ENCODE data around the gene FANK1.

The FANK1 gene

DNA sequence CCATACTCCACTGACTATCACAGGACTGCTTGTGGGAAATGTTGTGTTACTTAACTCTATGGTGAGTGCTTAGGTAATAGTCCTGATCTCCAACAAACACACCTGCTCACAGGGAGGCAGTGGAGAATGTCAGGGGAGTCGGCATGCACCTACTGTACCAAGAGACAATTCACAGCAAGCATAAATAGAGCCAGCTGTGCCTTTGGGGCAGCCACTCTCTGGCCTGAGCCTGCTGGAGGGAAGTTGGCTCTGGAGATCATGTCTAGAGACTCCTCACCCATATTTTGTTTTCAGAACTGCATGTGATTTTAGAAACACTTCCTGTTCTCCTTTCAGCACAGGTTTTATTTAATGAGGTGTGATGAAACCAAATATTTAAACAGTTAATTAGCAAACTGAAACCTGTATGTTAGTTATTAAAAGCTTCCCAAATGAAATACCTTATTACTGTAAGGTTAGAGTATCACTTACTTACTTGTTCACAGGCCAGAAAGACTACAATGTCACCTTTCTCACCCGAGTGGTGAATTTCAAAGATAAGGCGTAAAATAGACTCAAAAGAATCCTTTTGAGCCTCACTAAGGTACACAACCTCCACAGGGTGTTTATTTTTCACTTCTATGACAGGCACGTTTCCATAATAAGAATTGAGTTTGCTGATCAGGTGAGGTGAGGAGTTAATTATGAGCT is 37.1 kb upstream of the FANK1 start:
- Histone ChIP-seq H3K4me3 (replicated peaks; ENCODE audit: insufficient read depth, low read length) (no peak overlapping the region), H3K27me3 (ENCODE audit: insufficient read depth, poor library complexity, severe bottlenecking) (no peaks in the 10 kb centered on the region), H3K27ac (replicated peaks) (no peak overlapping the region)
- TF ChIP-seq SPI1 (IDR thresholded peaks at IDR 0.05; ENCODE audit: borderline replicate concordance, low read depth), result peak; percentile 21; the same call in 1 of the 2 replicates
- TF ChIP-seq, protein P1, sequence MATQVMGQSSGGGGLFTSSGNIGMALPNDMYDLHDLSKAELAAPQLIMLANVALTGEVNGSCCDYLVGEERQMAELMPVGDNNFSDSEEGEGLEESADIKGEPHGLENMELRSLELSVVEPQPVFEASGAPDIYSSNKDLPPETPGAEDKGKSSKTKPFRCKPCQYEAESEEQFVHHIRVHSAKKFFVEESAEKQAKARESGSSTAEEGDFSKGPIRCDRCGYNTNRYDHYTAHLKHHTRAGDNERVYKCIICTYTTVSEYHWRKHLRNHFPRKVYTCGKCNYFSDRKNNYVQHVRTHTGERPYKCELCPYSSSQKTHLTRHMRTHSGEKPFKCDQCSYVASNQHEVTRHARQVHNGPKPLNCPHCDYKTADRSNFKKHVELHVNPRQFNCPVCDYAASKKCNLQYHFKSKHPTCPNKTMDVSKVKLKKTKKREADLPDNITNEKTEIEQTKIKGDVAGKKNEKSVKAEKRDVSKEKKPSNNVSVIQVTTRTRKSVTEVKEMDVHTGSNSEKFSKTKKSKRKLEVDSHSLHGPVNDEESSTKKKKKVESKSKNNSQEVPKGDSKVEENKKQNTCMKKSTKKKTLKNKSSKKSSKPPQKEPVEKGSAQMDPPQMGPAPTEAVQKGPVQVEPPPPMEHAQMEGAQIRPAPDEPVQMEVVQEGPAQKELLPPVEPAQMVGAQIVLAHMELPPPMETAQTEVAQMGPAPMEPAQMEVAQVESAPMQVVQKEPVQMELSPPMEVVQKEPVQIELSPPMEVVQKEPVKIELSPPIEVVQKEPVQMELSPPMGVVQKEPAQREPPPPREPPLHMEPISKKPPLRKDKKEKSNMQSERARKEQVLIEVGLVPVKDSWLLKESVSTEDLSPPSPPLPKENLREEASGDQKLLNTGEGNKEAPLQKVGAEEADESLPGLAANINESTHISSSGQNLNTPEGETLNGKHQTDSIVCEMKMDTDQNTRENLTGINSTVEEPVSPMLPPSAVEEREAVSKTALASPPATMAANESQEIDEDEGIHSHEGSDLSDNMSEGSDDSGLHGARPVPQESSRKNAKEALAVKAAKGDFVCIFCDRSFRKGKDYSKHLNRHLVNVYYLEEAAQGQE (IDR thresholded peaks at IDR 0.05; ENCODE audit: insufficient replicate concordance, low read depth), result no peak
- no peak for DNase-seq (ENCODE audit: low read depth in 1 of 2, low spot score in 1 of 2)

DNA sequence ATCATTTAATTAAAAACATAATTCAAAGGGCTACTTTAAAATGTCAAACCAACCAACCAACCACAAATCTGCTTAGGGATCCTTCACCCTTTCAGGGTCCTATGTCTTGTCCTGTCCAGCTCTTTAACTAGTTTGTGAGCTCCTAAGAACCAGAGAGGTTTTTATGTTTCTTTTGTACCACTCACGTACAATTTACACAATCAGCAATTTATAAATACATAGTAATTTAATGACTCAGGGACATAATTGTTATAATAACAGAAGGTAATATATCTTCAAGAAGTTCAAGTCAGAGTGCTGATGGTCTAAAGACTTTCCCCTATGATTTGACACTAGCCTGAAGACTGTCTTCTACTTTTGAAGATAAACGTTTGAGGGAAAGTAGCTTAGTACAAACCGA is 31.2 kb upstream of the FANK1 start:
- no peak overlapping the region for H3K27ac ChIP-seq (replicated peaks)
- no peak overlapping the region for H3K4me3 ChIP-seq (replicated peaks; ENCODE audit: insufficient read depth, low read length)
- no peaks in the 10 kb centered on the region for H3K27me3 ChIP-seq (ENCODE audit: insufficient read depth, poor library complexity, severe bottlenecking)
- TF ChIP-seq GABPA (IDR thresholded peaks at IDR 0.05; ENCODE audit: low read depth) (no peak), SPI1 (IDR thresholded peaks at IDR 0.05; ENCODE audit: borderline replicate concordance, low read depth) (no peak), POLR2AphosphoS5 (IDR thresholded peaks at IDR 0.05; ENCODE audit: low read depth) (no peak)
- TF ChIP-seq, protein P1 (IDR thresholded peaks at IDR 0.05; ENCODE audit: insufficient replicate concordance, low read depth), result no peak
- TF ChIP-seq, protein P2, sequence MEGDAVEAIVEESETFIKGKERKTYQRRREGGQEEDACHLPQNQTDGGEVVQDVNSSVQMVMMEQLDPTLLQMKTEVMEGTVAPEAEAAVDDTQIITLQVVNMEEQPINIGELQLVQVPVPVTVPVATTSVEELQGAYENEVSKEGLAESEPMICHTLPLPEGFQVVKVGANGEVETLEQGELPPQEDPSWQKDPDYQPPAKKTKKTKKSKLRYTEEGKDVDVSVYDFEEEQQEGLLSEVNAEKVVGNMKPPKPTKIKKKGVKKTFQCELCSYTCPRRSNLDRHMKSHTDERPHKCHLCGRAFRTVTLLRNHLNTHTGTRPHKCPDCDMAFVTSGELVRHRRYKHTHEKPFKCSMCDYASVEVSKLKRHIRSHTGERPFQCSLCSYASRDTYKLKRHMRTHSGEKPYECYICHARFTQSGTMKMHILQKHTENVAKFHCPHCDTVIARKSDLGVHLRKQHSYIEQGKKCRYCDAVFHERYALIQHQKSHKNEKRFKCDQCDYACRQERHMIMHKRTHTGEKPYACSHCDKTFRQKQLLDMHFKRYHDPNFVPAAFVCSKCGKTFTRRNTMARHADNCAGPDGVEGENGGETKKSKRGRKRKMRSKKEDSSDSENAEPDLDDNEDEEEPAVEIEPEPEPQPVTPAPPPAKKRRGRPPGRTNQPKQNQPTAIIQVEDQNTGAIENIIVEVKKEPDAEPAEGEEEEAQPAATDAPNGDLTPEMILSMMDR (IDR thresholded peaks at IDR 0.05; ENCODE audit: insufficient read depth, low read length), result no peak
- DNase-seq (ENCODE audit: low read depth in 1 of 2, low spot score in 1 of 2), result no peak

DNA sequence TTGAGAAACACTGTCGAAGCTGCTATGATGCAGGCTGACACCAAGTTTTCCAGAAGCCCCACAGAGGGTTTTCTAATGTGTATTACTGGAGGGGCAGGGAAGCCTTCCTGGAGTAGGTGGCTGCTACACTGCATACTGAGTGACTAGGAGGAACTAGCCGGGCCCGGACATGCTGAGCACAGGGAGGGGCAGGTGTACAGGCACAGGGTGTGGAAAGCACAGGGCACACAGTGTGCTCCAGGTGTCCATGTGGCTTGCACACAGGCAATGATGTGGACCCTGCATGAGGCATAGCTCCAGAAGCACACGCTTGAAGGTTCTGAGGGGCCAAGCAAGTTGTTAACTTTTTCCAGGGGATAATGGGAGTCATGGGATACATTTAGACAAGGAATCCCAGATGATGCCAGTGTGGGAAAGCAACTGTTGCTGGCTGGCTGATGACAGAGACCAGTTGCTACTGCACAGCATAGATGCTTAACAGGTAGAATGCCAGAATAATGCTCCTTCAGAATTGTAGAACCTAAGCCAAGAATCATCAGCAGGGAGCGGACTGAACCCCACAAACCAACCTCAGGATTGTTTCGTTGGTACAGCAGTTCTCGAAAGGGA is 29.8 kb upstream of the FANK1 start:
- TF ChIP-seq POLR2AphosphoS5 (IDR thresholded peaks at IDR 0.05; ENCODE audit: low read depth), result no peak
- TF ChIP-seq, protein P2 (IDR thresholded peaks at IDR 0.05; ENCODE audit: insufficient read depth, low read length), result no peak
- no peak for TF ChIP-seq GABPA (IDR thresholded peaks at IDR 0.05; ENCODE audit: low read depth)

DNA sequence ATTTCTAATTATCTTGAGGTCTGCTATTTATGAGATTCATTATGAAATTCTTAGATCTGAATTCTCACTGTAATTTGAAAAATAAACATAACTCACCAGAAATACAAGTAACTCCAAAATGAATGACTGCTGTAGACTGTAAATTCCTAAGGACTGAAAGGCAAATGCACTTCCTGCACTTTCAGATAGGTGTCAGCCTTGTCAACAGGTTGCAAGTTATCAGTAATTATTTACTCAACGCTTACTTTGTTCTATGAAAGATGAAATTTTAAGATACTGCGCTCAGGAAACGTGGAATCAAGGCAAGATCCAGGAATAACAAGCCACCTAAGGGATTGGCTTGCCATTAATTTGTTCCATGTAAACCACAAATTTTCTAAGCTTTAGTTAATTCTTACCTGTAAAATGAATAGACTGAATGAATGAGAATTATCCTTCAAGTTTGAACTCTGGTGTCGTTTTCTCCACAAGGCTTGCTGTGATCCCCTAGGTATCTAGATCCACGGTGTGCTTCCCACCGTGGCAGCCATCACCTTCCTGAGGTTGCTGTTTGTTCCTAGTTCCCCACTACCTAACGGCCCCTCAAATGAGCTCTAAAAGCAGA is 27.9 kb upstream of the FANK1 start:
- H3K27ac ChIP-seq (replicated peaks), result no peak overlapping the region
- peak; percentile 4 to 18 for DNase-seq (ENCODE audit: low read depth in 1 of 2, low spot score in 1 of 2)
- no peak overlapping the region for H3K4me3 ChIP-seq (replicated peaks; ENCODE audit: insufficient read depth, low read length)
- TF ChIP-seq, protein P2 (IDR thresholded peaks at IDR 0.05; ENCODE audit: insufficient read depth, low read length), result peak; percentile 81
- TF ChIP-seq GABPA (IDR thresholded peaks at IDR 0.05; ENCODE audit: low read depth), result no peak
- 0 out of 2 replicates have a peak, but pooled peaks have one; percentile 1 for TF ChIP-seq SPI1 (IDR thresholded peaks at IDR 0.05; ENCODE audit: borderline replicate concordance, low read depth)
- no peaks in the 10 kb centered on the region for H3K27me3 ChIP-seq (ENCODE audit: insufficient read depth, poor library complexity, severe bottlenecking)

More for the DNA sequence above, 29.8 kb upstream of the FANK1 start:
- Histone ChIP-seq H3K4me3 (replicated peaks; ENCODE audit: insufficient read depth, low read length) (no peak overlapping the region), H3K27ac (replicated peaks) (no peak overlapping the region), H3K27me3 (ENCODE audit: insufficient read depth, poor library complexity, severe bottlenecking) (no peaks in the 10 kb centered on the region)
- DNase-seq (ENCODE audit: low read depth in 1 of 2, low spot score in 1 of 2), result no peak

Data from HL-60 (cell line).